Lower lobe of right lung (tissue), 2 donors: ENCODE data around the gene TCHH. TPM values are rescaled to one million over a fixed set of nuclear protein-coding genes. Genes with fewer than 3 reads are reported as not detected.

Experiments
- ATAC-seq, 2 donors: fragments of 200-7000 bp; cut with Tn5 transposase; one replicate each; pipeline ENCODE4 v1.9.1; 2020 to 2022; ENCODE audit warnings: mild to moderate bottlenecking in 2 of 2, moderate library complexity in 2 of 2
- DNase-seq: peaks from one replicate; pipeline ENCODE4 v3.0.0-alpha.2; 2020
- H3K27ac ChIP-seq: fragments of 200-600 bp; one replicate; pipeline ENCODE4 v1.8.0; 2022
- H3K27me3 ChIP-seq: fragments of 200-600 bp; one replicate; pipeline ENCODE4 v1.8.0; 2022; ENCODE audit warnings: low read depth
- H3K36me3 ChIP-seq: fragments of 200-600 bp; one replicate; pipeline ENCODE4 v1.8.0; 2022; ENCODE audit warnings: mild to moderate bottlenecking
- H3K4me1 ChIP-seq: fragments of 200-600 bp; one replicate; pipeline ENCODE4 v1.8.0; 2022
- H3K4me3 ChIP-seq: fragments of 200-600 bp; one replicate; pipeline ENCODE4 v1.8.0; 2022; ENCODE audit warnings: mild to moderate bottlenecking
- H3K9me3 ChIP-seq: fragments of 200-600 bp; one replicate; pipeline ENCODE4 v1.8.0; 2022
- intact Hi-C: fragments of 100-400 bp; cut with DNase I; formaldehyde crosslinking; loops from one replicate; pipeline ENCODE4 v1.11.0; 2022
- total RNA-seq: library from RNA; stranded (reverse); fragmentation: NEBNext Ultra II Directional; extraction: Animal tissue kit (Norgen Biotek cat#: 25700); gene quantifications from one replicate; pipeline ENCODE4 v1.2.1, GENCODE V29; 2021
- TF ChIP-seq, protein P1 (sequence below): fragments of 200-600 bp; IDR thresholded peaks from one replicate; pipeline ENCODE4 v1.8.0; 2022; ENCODE audit warnings: antibody characterized with exemption, mild to moderate bottlenecking
- donor health status: DM: no; HTN: yes; CAD: no; lungs with severe emphysema.

The TCHH gene
- total RNA-seq, 1 donor from 2014 or later = 0.15 TPM

DNA sequence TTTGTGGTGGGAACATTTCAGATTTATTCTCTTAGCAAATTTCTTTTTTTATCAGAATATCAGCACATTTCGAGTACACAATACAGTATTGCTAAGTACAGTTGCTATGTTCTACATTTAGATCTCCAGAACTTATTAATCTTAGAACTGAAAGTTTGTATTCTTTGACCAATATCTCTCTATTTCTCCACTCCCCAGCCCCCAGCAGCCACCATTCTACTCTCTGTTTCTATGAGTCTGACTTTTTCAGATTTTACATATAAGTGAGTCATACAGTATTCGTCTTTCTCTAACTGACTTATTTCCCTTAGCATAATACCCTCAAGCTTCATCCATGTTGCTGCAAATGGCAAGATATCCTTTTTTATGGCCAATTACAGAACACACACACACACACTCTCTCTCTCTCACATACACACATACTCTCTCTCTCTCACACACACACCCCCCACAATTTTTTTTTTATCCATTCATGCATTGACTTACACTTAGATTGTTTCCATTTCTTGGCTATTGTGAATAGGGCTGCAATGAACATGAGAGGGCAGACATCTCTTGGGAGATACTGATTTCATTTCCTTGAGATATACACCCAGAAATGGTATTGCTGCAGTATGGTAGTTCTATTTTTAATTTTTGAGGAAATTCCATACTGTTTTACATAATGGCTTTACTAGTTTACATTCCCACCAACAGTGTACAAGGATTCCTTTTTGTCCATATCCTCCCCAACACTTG, 28.1 kb upstream of the TCHH start:
- TF ChIP-seq, protein P1, sequence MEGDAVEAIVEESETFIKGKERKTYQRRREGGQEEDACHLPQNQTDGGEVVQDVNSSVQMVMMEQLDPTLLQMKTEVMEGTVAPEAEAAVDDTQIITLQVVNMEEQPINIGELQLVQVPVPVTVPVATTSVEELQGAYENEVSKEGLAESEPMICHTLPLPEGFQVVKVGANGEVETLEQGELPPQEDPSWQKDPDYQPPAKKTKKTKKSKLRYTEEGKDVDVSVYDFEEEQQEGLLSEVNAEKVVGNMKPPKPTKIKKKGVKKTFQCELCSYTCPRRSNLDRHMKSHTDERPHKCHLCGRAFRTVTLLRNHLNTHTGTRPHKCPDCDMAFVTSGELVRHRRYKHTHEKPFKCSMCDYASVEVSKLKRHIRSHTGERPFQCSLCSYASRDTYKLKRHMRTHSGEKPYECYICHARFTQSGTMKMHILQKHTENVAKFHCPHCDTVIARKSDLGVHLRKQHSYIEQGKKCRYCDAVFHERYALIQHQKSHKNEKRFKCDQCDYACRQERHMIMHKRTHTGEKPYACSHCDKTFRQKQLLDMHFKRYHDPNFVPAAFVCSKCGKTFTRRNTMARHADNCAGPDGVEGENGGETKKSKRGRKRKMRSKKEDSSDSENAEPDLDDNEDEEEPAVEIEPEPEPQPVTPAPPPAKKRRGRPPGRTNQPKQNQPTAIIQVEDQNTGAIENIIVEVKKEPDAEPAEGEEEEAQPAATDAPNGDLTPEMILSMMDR = no peak
- H3K27ac ChIP-seq = no peak overlapping the region
- no peak for DNase-seq
- peaks cover 5% of the 10 kb centered on the region for H3K9me3 ChIP-seq
- H3K4me3 ChIP-seq = no peak overlapping the region
- ATAC-seq = no peak
- H3K36me3 ChIP-seq = no peaks in the 10 kb centered on the region
- peaks cover 8% of the 10 kb centered on the region for H3K27me3 ChIP-seq
- no peaks in the 10 kb centered on the region for H3K4me1 ChIP-seq
- intact Hi-C loops = no loop called here

- H3K4me1 ChIP-seq = no peaks in the 10 kb centered on the region
- H3K9me3 ChIP-seq = no peaks in the 10 kb centered on the region
- no peak overlapping the region for H3K4me3 ChIP-seq
- H3K27ac ChIP-seq = no peak overlapping the region
- peak; percentile 66 to 72 for ATAC-seq
- TF ChIP-seq, protein P1 = peak; percentile 72
- intact Hi-C loops = no loop called here
- peak; percentile 50 for DNase-seq
- no peaks in the 10 kb centered on the region for H3K36me3 ChIP-seq
- H3K27me3 ChIP-seq = peaks cover 8% of the 10 kb centered on the region
Measured at GRCh38 chr1:152141971-152142584, 26.8 kb upstream of the TCHH start.

- Histone ChIP-seq H3K9me3 (no peaks in the 10 kb centered on the region), H3K27me3 (peaks cover 10% of the 10 kb centered on the region), H3K36me3 (no peaks in the 10 kb centered on the region), H3K27ac (no peak overlapping the region), H3K4me1 (no peaks in the 10 kb centered on the region), H3K4me3 (no peak overlapping the region)
- TF ChIP-seq, protein P1 = no peak
- intact Hi-C loops = no loop called here
- DNase-seq = no peak
- ATAC-seq = no peak
Measured at GRCh38 chr1:152137215-152137614, 22.0 kb upstream of the TCHH start.

DNA sequence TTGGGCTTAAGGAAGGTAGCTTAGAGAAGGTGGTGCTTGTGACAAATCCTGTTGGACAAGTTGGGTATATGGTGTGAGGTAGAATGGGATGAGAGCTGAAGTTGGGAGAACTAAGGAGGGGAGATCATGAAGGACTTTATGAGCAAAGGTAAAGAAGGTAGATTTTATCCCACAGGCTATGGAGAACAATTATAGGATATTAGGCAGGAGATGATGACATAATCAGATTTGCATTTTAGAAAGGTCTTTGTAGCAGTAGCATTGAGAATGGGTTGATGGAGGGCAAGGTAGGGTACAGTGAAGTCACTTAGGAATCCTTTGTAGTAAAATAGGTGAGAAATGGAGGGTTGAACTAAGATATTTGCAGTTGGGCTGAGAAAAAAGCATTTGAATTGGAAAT, 14.9 kb upstream of the TCHH start:
- intact Hi-C loops = no loop called here
- ATAC-seq (no peak), DNase-seq (no peak)
- H3K4me1 ChIP-seq = no peaks in the 10 kb centered on the region
- no peak overlapping the region for H3K27ac ChIP-seq
- H3K27me3 ChIP-seq = peaks cover 25% of the 10 kb centered on the region
- no peak overlapping the region for H3K4me3 ChIP-seq
- H3K36me3 ChIP-seq = no peaks in the 10 kb centered on the region
- TF ChIP-seq, protein P1 = no peak
- no peaks in the 10 kb centered on the region for H3K9me3 ChIP-seq

- H3K27me3 ChIP-seq = peaks cover 31% of the 10 kb centered on the region
- no peak overlapping the region for H3K4me3 ChIP-seq
- TF ChIP-seq, protein P1 = no peak
- ATAC-seq (no peak), DNase-seq (no peak)
- intact Hi-C loops = no loop called here
- H3K4me1 ChIP-seq = no peaks in the 10 kb centered on the region
- H3K36me3 ChIP-seq = no peaks in the 10 kb centered on the region
- no peaks in the 10 kb centered on the region for H3K9me3 ChIP-seq
- no peak overlapping the region for H3K27ac ChIP-seq
Measured at GRCh38 chr1:152127673-152128072, 12.4 kb upstream of the TCHH start.
